ENCODE data around the gene SCGN. TPM values are rescaled to one million over a fixed set of nuclear protein-coding genes. Genes with fewer than 3 reads are reported as not detected.

Gene SCGN
- polyA plus RNA-seq, 1 experiment: not detected

- no peak for DNase-seq (ENCODE audit: low read depth, low spot score)
- TF ChIP-seq, protein P1, sequence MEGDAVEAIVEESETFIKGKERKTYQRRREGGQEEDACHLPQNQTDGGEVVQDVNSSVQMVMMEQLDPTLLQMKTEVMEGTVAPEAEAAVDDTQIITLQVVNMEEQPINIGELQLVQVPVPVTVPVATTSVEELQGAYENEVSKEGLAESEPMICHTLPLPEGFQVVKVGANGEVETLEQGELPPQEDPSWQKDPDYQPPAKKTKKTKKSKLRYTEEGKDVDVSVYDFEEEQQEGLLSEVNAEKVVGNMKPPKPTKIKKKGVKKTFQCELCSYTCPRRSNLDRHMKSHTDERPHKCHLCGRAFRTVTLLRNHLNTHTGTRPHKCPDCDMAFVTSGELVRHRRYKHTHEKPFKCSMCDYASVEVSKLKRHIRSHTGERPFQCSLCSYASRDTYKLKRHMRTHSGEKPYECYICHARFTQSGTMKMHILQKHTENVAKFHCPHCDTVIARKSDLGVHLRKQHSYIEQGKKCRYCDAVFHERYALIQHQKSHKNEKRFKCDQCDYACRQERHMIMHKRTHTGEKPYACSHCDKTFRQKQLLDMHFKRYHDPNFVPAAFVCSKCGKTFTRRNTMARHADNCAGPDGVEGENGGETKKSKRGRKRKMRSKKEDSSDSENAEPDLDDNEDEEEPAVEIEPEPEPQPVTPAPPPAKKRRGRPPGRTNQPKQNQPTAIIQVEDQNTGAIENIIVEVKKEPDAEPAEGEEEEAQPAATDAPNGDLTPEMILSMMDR (IDR thresholded peaks at IDR 0.05; ENCODE audit: low read depth, low read length): no peak
- ChIA-PET POLR2A (no interaction called here), CTCF (no interaction called here)
- Histone ChIP-seq H3K27me3 (ENCODE audit: control insufficient read depth, insufficient read depth, low read length) (no peaks in the 10 kb centered on the region), H3K9me3 (ENCODE audit: control insufficient read depth, insufficient read depth, low read length) (no peaks in the 10 kb centered on the region), H3K27ac (ENCODE audit: low read depth, low read length) (no peak overlapping the region), H3K4me3 (ENCODE audit: low read depth, low read length) (no peak overlapping the region)
Measured at GRCh38 chr6:25628471-25629197, 23.4 kb upstream of the SCGN start.

- Histone ChIP-seq H3K27ac (ENCODE audit: low read depth, low read length) (no peak overlapping the region), H3K9me3 (ENCODE audit: control insufficient read depth, insufficient read depth, low read length) (no peaks in the 10 kb centered on the region), H3K27me3 (ENCODE audit: control insufficient read depth, insufficient read depth, low read length) (no peaks in the 10 kb centered on the region), H3K4me3 (ENCODE audit: low read depth, low read length) (no peak overlapping the region)
- TF ChIP-seq, protein P1 (IDR thresholded peaks at IDR 0.05; ENCODE audit: low read depth, low read length): no peak
- ChIA-PET CTCF (no interaction called here), POLR2A (no interaction called here)
- DNase-seq (ENCODE audit: low read depth, low spot score): no peak
Measured at GRCh38 chr6:25629198-25629576, 22.8 kb upstream of the SCGN start.

DNA sequence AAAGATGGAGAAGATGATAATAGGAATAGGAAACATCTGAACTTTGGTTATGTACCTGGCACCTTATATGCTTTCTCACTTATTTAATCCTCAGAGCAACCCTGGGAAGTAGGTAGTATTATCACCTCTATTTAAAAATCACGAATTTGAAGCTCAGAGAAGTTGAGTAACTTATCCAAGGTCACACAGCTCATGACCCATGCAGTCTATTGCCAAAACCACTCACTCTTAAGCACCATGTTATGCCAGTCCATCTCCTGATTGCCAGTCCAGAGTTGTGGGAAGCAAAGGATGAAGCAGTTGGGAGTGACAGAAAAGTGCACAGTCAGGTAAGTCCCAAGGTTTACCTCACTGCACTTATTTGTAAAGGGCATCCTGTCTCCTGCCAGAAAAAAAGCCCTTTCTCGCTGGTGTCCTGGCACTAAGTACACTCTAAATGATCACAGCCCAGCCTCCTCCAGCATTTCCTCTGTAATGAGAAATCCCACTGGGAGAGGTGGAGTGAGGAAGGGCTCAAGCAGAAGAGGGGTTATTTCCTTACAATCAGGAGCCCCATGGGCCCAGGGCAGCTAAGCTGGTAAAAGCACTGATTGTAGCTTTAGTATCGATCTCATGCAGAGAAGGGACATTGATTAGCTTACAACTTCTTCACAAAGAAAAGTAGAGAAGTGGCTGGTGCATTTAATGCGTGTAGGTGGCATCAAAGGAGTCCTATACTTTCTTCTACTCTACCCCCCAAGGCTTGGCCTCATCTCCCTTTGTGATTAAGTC lies 21.3 kb upstream of the SCGN start:
- CTCF ChIA-PET: no interaction called here
- H3K27ac ChIP-seq (ENCODE audit: low read depth, low read length): no peak overlapping the region
- TF ChIP-seq, protein P1 (IDR thresholded peaks at IDR 0.05; ENCODE audit: low read depth, low read length): no peak
- H3K4me3 ChIP-seq (ENCODE audit: low read depth, low read length): no peak overlapping the region
- no peak for DNase-seq (ENCODE audit: low read depth, low spot score)
- H3K27me3 ChIP-seq (ENCODE audit: control insufficient read depth, insufficient read depth, low read length): no peaks in the 10 kb centered on the region
- POLR2A ChIA-PET: no interaction called here
- no peaks in the 10 kb centered on the region for H3K9me3 ChIP-seq (ENCODE audit: control insufficient read depth, insufficient read depth, low read length)

GRCh38 chr6:25635886-25636317 lies 16.1 kb upstream of the SCGN start:
- POLR2A ChIA-PET: no interaction called here
- TF ChIP-seq, protein P1 (IDR thresholded peaks at IDR 0.05; ENCODE audit: low read depth, low read length): no peak
- no peak for DNase-seq (ENCODE audit: low read depth, low spot score)
- Histone ChIP-seq H3K9me3 (ENCODE audit: control insufficient read depth, insufficient read depth, low read length) (no peaks in the 10 kb centered on the region), H3K27ac (ENCODE audit: low read depth, low read length) (no peak overlapping the region), H3K4me3 (ENCODE audit: low read depth, low read length) (no peak overlapping the region), H3K27me3 (ENCODE audit: control insufficient read depth, insufficient read depth, low read length) (no peaks in the 10 kb centered on the region)
- CTCF ChIA-PET: no interaction called here

DNA sequence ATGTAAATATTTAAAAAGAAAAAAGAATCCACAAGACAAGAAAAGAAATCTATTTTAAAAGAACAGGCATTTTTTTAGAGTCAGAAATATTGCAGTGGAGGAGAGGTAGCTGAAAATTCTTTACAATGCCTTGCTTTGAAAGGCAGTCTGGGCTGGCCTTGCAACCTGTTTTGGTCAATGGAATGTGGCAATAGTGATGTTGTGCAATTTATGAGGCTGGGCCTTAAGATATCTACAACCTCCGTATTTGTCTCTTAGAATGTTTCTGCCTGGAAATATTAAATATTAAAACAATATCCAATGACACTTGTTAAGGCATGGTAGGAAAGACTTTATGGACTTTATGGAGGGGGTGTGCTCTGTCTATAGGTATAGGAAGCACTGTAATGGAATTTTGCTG lies 14.8 kb upstream of the SCGN start:
- Histone ChIP-seq H3K4me3 (ENCODE audit: low read depth, low read length) (no peak overlapping the region), H3K27ac (ENCODE audit: low read depth, low read length) (no peak overlapping the region), H3K9me3 (ENCODE audit: control insufficient read depth, insufficient read depth, low read length) (no peaks in the 10 kb centered on the region), H3K27me3 (ENCODE audit: control insufficient read depth, insufficient read depth, low read length) (no peaks in the 10 kb centered on the region)
- DNase-seq (ENCODE audit: low read depth, low spot score): no peak
- TF ChIP-seq, protein P1 (IDR thresholded peaks at IDR 0.05; ENCODE audit: low read depth, low read length): no peak
- CTCF ChIA-PET: no interaction called here
- POLR2A ChIA-PET: no interaction called here

Data from AG04450 (cell line).